GM18858 (cell line): ENCODE measurements around the gene CCDC106.

Experiments used
- ATAC-seq: cut with Tn5 transposase; IDR thresholded peaks from one replicate; pipeline ENCODE4 v1.9.1; 2021; ENCODE audit not compliant: unreplicated experiment

Gene CCDC106

GRCh38 chr19:55694656-55695491, 46.9 kb downstream of the CCDC106 start:
- no peak for ATAC-seq

DNA sequence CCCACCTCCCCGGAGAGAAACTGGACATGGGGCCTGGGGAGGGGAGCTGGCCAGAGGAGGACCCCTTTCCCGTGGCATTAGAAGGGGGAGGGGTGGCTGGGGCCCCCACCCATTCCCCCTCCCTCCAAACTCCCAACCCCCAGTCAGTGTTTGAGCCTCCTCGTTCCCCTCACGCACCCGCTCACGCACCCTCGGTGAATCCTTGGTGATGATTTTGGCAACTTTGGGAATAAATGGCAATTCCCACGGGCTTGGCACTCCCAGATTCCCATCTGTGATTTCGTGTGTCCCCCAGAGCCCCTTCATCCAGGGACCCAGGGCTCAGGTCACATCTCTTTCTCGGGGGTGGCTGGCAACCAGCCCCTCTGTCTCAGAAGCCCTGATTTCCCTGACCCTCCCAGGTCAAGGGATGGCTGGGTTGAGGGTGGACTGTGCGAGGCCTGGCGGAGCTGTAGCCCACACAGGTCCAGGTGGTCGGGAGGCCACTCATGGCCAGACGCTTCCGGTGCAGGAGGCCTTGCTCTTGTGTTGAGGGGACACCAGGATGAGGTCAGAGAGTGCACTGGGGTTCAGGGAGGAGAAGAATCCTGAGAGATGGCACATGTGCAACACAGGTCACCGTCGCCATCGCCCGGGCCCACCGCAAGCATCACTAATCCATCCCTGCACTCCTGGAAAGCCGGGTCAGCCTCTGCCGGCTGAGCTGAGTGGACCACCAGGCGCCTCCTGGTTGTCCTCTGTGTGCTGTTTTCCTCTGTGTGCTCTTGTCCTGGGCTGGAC, 47.7 kb downstream of the CCDC106 start:
- ATAC-seq, result no peak

GRCh38 chr19:55696301-55697068, 48.5 kb downstream of the CCDC106 start:
- ATAC-seq, result no peak

- ATAC-seq, result no peak
Measured at GRCh38 chr19:55697069-55697440, 49.0 kb downstream of the CCDC106 start.

DNA sequence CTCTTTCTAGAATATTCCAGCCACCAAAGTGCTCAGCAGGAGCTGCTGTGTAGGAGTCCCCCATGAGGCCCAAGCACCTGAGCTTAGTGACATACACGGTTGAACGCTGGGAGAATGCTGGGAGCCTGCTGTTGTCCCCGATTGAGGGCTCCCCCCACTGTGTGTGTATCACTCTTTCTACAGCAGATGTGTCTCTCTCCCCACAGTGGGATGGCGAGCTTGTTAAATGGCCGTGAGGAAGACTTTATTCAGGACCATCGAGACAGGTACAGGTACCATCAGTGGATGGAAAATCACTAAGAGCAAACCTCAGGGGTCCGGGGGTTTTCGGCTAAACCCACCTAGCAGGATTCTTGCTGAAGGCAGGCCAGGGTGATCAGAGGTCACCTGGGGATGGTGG, 49.7 kb downstream of the CCDC106 start:
- ATAC-seq, result no peak

GRCh38 chr19:55698256-55698655, 50.2 kb downstream of the CCDC106 start:
- no peak for ATAC-seq

- no peak for ATAC-seq
Measured at GRCh38 chr19:55699221-55699620, 51.2 kb downstream of the CCDC106 start.

DNA sequence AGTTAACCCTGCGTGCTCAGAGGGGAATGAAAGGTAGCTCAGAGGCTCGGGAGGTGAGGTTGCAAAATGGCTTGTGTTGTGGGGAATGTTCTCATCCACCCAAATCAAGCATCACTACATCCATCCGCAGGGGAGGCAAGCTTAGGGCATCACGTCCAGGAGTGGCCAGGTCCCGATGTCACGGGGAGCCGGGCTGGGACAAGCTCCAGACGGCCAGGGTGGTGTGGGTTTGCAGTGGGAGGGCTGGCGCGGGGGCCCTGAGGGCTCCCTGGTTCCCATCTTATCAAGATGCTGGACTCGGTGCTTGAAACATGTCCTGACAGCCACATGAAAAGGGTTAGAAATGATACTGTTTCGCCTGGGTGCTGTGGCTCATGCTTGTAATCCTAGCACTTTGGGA, 52.8 kb downstream of the CCDC106 start:
- ATAC-seq, result no peak

DNA sequence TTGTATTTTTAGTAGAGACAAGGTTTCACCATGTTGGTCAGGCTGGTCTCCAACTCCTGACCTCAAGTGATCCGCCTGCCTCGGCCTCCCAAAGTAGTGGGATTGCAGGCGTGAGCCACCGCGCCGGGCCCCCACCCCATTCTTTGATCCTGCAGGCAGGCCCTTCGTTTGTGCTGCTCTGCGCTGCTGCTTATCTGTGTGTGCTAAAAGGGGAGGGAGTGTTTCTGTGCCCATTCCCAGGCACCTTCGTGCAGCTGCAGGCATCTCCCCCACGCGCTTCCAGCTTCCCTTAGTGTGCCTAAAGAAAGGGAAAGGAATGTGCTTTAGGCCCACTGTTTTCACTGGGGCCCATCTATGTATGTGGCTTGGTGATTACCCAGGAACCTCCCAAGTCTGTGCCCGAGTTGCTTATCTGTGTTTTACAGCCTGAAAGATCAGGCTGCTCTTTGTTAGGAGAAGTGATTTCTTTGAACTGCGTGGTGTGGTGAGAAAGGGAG, 54.2 kb downstream of the CCDC106 start:
- no peak for ATAC-seq
